ENCODE results near the gene DPP10.

GRCh38 chr2:114598329-114598728 lies 155.9 kb downstream of the DPP10 start:
- TF ChIP-seq POLR2AphosphoS5 (IDR thresholded peaks at IDR 0.05) (no peak), CTCF (IDR thresholded peaks at IDR 0.05) (no peak), POLR2A (IDR thresholded peaks at IDR 0.05; ENCODE audit: low read depth) (no peak), EP300 (IDR thresholded peaks at IDR 0.05) (no peak)

Measured in esophagus muscularis mucosa (tissue), 4 donors.